SK-N-SH (cell line): ENCODE data around the gene STPG2. TPM values are rescaled to one million over a fixed set of nuclear protein-coding genes. Genes with fewer than 3 reads are reported as not detected.

Experiments
- CTCF ChIA-PET: fragments of 300-600, 350-600 bp; formaldehyde crosslinking; extraction: SDS; loops from one replicate; lab custom pipeline; 2021; lab: Yijun Ruan, JAX
- POLR2A ChIA-PET: fragments of 350-600 bp; sonication (Branson Sonifier 250); formaldehyde crosslinking; extraction: SDS; loops from one replicate; lab custom pipeline; 2020; ENCODE audit warnings: antibody characterized with exemption, inconsistent platforms; lab: Yijun Ruan, JAX
- DNase-seq: peaks from one replicate; pipeline ENCODE4 v3.0.0; 2012
- H2AFZ ChIP-seq: fragments of 200-600 bp; sonication (generic); 2 replicates; pipeline ENCODE4 v1.8.1; 2016; ENCODE audit warnings: antibody characterized with exemption, mild to moderate bottlenecking, low read depth
- H3F3A ChIP-seq: fragments of 200-600 bp; sonication (generic); replicated peaks from 2 replicates; pipeline ENCODE3; 2016; ENCODE audit warnings: antibody characterized with exemption, mild to moderate bottlenecking; ENCODE audit not compliant: insufficient read depth
- H3K27ac ChIP-seq, 2 experiments: fragments of 200-500 bp in 1 of 2; fragments of 200-600 bp in 1 of 2; sonication (Bioruptor generic) in 1 of 2; sonication (generic), shearing (Covaris generic) in 1 of 2; 2 replicates each; pipeline versions ENCODE4 v1.5.1 to v1.6.1; 2014 to 2016; ENCODE audit warnings: low read depth in 2 of 2, inconsistent platforms in 1 of 2, low read length in 1 of 2, mild to moderate bottlenecking in 1 of 2, mixed read lengths in 1 of 2
- H3K27me3 ChIP-seq: fragments of 200-600 bp; sonication (generic), shearing (Covaris generic); 2 replicates; pipeline ENCODE4 v1.6.1; 2016; ENCODE audit warnings: mixed run types; ENCODE audit not compliant: insufficient read depth
- H3K36me3 ChIP-seq, 2 experiments: fragments of 200-500 bp in 1 of 2; fragments of 200-600 bp in 1 of 2; sonication (Bioruptor generic) in 1 of 2; sonication (generic) in 1 of 2; replicated peaks in 1 of 2; 2 replicates each; pipeline versions ENCODE3 to v1.5.1; 2014 to 2016; ENCODE audit warnings: low read length in 1 of 2, mild to moderate bottlenecking in 1 of 2; ENCODE audit not compliant: insufficient read depth in 2 of 2, control insufficient read depth in 1 of 2
- H3K4me1 ChIP-seq, 2 experiments: fragments of 200-500 bp in 1 of 2; fragments of 200-600 bp in 1 of 2; sonication (Bioruptor generic) in 1 of 2; sonication (generic), shearing (Covaris generic) in 1 of 2; 2 replicates each; pipeline versions ENCODE4 v1.5.1 to v1.6.1; 2014 to 2016; ENCODE audit warnings: low read depth in 1 of 2, low read length in 1 of 2, mixed run types in 1 of 2; ENCODE audit not compliant: insufficient read depth in 2 of 2, control insufficient read depth in 1 of 2
- H3K4me2 ChIP-seq: fragments of 200-600 bp; sonication (generic), shearing (Covaris generic); 2 replicates; pipeline ENCODE4 v1.6.1; 2017; ENCODE audit warnings: mixed run types
- H3K4me3 ChIP-seq, 2 experiments: fragments of 200-500 bp in 1 of 2; fragments of 200-600 bp in 1 of 2; sonication (Bioruptor generic) in 1 of 2; sonication (generic), shearing (Covaris generic) in 1 of 2; 2 replicates each; pipeline versions ENCODE4 v1.5.1 to v1.8.1; 2014 to 2016; ENCODE audit warnings: low read depth in 2 of 2, inconsistent platforms in 1 of 2, low read length in 1 of 2, mild to moderate bottlenecking in 1 of 2, mixed read lengths in 1 of 2, moderate library complexity in 1 of 2
- H3K79me2 ChIP-seq: fragments of 200-600 bp; sonication (generic); 2 replicates; pipeline ENCODE4 v1.8.1; 2017; ENCODE audit warnings: mild to moderate bottlenecking; ENCODE audit not compliant: insufficient read depth
- H3K9ac ChIP-seq: fragments of 200-600 bp; sonication (generic); 2 replicates; pipeline ENCODE4 v1.6.1; 2017; ENCODE audit warnings: mixed run types
- H3K9me2 ChIP-seq: fragments of 200-600 bp; sonication (generic); 2 replicates; pipeline ENCODE4 v1.6.1; 2017; ENCODE audit warnings: mixed run types
- H3K9me3 ChIP-seq: fragments of 200-600 bp; sonication (generic); 2 replicates; pipeline ENCODE4 v1.6.1; 2017; ENCODE audit warnings: mixed run types, mild to moderate bottlenecking, moderate library complexity
- H4K20me1 ChIP-seq: fragments of 200-600 bp; sonication (generic); 2 replicates; pipeline ENCODE4 v1.6.1; 2017; ENCODE audit warnings: mild to moderate bottlenecking, mixed run types; ENCODE audit not compliant: insufficient read depth
- CHD2 ChIP-seq: fragments of 150-350 bp; IDR thresholded peaks from 2 replicates; pipeline ENCODE4 v1.6.1; 2018; ENCODE audit warnings: low read length; ENCODE audit not compliant: partially characterized antibody
- ELF1 ChIP-seq: IDR thresholded peaks from 2 replicates; pipeline ENCODE4 v1.4.0; 2012
- EP300 ChIP-seq, 2 experiments: IDR thresholded peaks; 2 replicates each; pipeline versions ENCODE4 v1.4.0 to v1.6.1; 2012; ENCODE audit warnings: borderline replicate concordance in 1 of 2, low read depth in 1 of 2, low read length in 1 of 2
- EZH2phosphoT487 ChIP-seq: fragments of 200-600 bp; sonication (generic); IDR thresholded peaks from 2 replicates; pipeline ENCODE4 v1.6.1; 2017; ENCODE audit warnings: low read depth, mixed run types, mild to moderate bottlenecking, antibody characterized with exemption, moderate library complexity, borderline replicate concordance
- FOSL2 ChIP-seq: IDR thresholded peaks from 2 replicates; pipeline ENCODE4 v1.4.0; 2012; ENCODE audit warnings: low read depth, mild to moderate bottlenecking, moderate library complexity, borderline replicate concordance
- FOXM1 ChIP-seq: IDR thresholded peaks from 2 replicates; pipeline ENCODE4 v1.4.0; 2012; ENCODE audit warnings: low read depth, mild to moderate bottlenecking
- GABPA ChIP-seq: IDR thresholded peaks from 2 replicates; pipeline ENCODE4 v1.4.0; 2012; ENCODE audit warnings: low read depth, mild to moderate bottlenecking
- JUND ChIP-seq: IDR thresholded peaks from 2 replicates; pipeline ENCODE4 v1.4.0; 2012
- MAX ChIP-seq: IDR thresholded peaks from 2 replicates; pipeline ENCODE4 v1.4.0; 2012; ENCODE audit warnings: low read depth
- NFIC ChIP-seq: IDR thresholded peaks from 2 replicates; pipeline ENCODE4 v1.4.0; 2012; ENCODE audit warnings: borderline replicate concordance
- POLR2AphosphoS5 ChIP-seq: IDR thresholded peaks from 2 replicates; pipeline ENCODE4 v1.6.1; 2012; ENCODE audit warnings: low read depth, low read length
- RAD21 ChIP-seq: IDR thresholded peaks from 2 replicates; pipeline ENCODE4 v1.6.1; 2012; ENCODE audit warnings: mild to moderate bottlenecking, low read length
- REST ChIP-seq: IDR thresholded peaks from 2 replicates; pipeline ENCODE4 v1.6.1; 2012; ENCODE audit warnings: mild to moderate bottlenecking, low read depth, low read length, moderate library complexity
- SIN3A ChIP-seq: IDR thresholded peaks from 2 replicates; pipeline ENCODE4 v1.6.1; 2012; ENCODE audit warnings: low read depth, mild to moderate bottlenecking, low read length, moderate library complexity, borderline replicate concordance
- SMC3 ChIP-seq: IDR thresholded peaks from 2 replicates; pipeline ENCODE4 v1.6.1; 2012; ENCODE audit warnings: low read depth, low read length, improper control_type of control experiment
- TCF12 ChIP-seq: IDR thresholded peaks from 2 replicates; pipeline ENCODE4 v1.4.0; 2012
- USF1 ChIP-seq: IDR thresholded peaks from 2 replicates; pipeline ENCODE4 v1.4.0; 2012; ENCODE audit warnings: low read depth, borderline replicate concordance
- YY1 ChIP-seq: IDR thresholded peaks from 2 replicates; pipeline ENCODE4 v1.4.0; 2012; ENCODE audit warnings: low read depth, mild to moderate bottlenecking
- WGBS: methylation state at CpG from one replicate; pipeline ENCODE4 v1.1.6; 2017; ENCODE audit warnings: low lambda C conversion rate; 5-methylcytosine and 5-hydroxymethylcytosine counted together
- polyA plus RNA-seq, 3 experiments: library from polyadenylated mRNA; depleted of rRNA; stranded (reverse); fragments of >200 nt; gene quantifications; 2 replicates each; pipeline ENCODE4 v1.2.3, GENCODE V29; 2012
- TF ChIP-seq, protein P1 (sequence below): IDR thresholded peaks from 2 replicates; pipeline ENCODE4; 2012

The STPG2 gene
- polyA plus RNA-seq, 1 of the 3 experiments (the other 2 are of a cell fraction): not detected

GRCh38 chr4:97778174-97778573, 365.1 kb downstream of the STPG2 start:
- no peak overlapping the region for H2AFZ ChIP-seq
- CTCF ChIA-PET: no interaction called here

More at GRCh38 chr4:97778174-97778573, 365.1 kb downstream of the STPG2 start:
- Histone ChIP-seq H3K27me3 (no peaks in the 10 kb centered on the region), H3K36me3 (no peaks in the 10 kb centered on the region), H3F3A (no peaks in the 10 kb centered on the region), H3K9me2 (no peaks in the 10 kb centered on the region), H3K79me2 (no peaks in the 10 kb centered on the region), H3K4me2 (no peak overlapping the region), H3K4me3 (no peak overlapping the region), H3K9me3 (no peaks in the 10 kb centered on the region), H3K27ac (no peak overlapping the region), H3K9ac (no peak overlapping the region), H3K4me1 (no peaks in the 10 kb centered on the region), H4K20me1 (no peaks in the 10 kb centered on the region)
- POLR2A ChIA-PET: no interaction called here
- TF ChIP-seq, protein P1, sequence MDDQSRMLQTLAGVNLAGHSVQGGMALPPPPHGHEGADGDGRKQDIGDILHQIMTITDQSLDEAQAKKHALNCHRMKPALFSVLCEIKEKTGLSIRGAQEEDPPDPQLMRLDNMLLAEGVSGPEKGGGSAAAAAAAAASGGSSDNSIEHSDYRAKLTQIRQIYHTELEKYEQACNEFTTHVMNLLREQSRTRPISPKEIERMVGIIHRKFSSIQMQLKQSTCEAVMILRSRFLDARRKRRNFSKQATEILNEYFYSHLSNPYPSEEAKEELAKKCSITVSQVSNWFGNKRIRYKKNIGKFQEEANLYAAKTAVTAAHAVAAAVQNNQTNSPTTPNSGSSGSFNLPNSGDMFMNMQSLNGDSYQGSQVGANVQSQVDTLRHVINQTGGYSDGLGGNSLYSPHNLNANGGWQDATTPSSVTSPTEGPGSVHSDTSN: no peak
- TF ChIP-seq FOSL2 (no peak), EZH2phosphoT487 (no peak), JUND (no peak), TCF12 (no peak), EP300 (IDR thresholded peaks at IDR 0.05; ENCODE audit: borderline replicate concordance in 1 of 2, low read depth in 1 of 2, low read length in 1 of 2) (no peak), REST (no peak), MAX (no peak), ELF1 (no peak), RAD21 (no peak), NFIC (no peak), YY1 (no peak), CHD2 (no peak), FOXM1 (no peak), POLR2AphosphoS5 (no peak), SIN3A (no peak), USF1 (no peak), GABPA (no peak), SMC3 (no peak)
- WGBS: 66% methylated on average over 6 of the region's 10 CpGs
- DNase-seq: no peak
